Osteoblast (primary cell): ENCODE data around the gene TGM1. TPM values are rescaled to one million over a fixed set of nuclear protein-coding genes. Genes with fewer than 3 reads are reported as not detected.

Experiments used
- DNase-seq: peaks from one replicate; pipeline ENCODE4 v3.0.0; 2011; ENCODE audit warnings: low spot score, mixed read lengths; ENCODE audit not compliant: insufficient read length; ENCODE audit errors: missing footprints
- H2AFZ ChIP-seq: 2 replicates; pipeline ENCODE4 v1.6.0; 2011; ENCODE audit warnings: mild to moderate bottlenecking, low read length
- H3K27ac ChIP-seq: 2 replicates; pipeline ENCODE4 v1.5.1; 2011; ENCODE audit warnings: mild to moderate bottlenecking, low read depth, low read length, moderate library complexity
- H3K27me3 ChIP-seq: 2 replicates; pipeline ENCODE4 v1.6.0; 2012; ENCODE audit warnings: mild to moderate bottlenecking, control low read depth, inconsistent platforms, low read length, moderate library complexity; ENCODE audit not compliant: insufficient read depth
- H3K36me3 ChIP-seq: 2 replicates; pipeline ENCODE4 v1.5.1; 2011; ENCODE audit warnings: mild to moderate bottlenecking, low read length, control low read depth, moderate library complexity; ENCODE audit not compliant: insufficient read depth
- H3K4me1 ChIP-seq: 2 replicates; pipeline ENCODE4 v1.5.1; 2011; ENCODE audit warnings: mild to moderate bottlenecking, low read length, control low read depth, moderate library complexity; ENCODE audit not compliant: insufficient read depth
- H3K4me2 ChIP-seq: 2 replicates; pipeline ENCODE4 v1.6.0; 2011; ENCODE audit warnings: mild to moderate bottlenecking, low read length; ENCODE audit not compliant: insufficient read depth
- H3K4me3 ChIP-seq: fragments of 200-600 bp; sonication (generic); 3 replicates; pipeline ENCODE4 v1.5.1; 2012; ENCODE audit warnings: mild to moderate bottlenecking, low read length, inconsistent platforms; ENCODE audit not compliant: insufficient read depth
- H3K79me2 ChIP-seq: 2 replicates; pipeline ENCODE4 v1.6.0; 2012; ENCODE audit warnings: mild to moderate bottlenecking, low read length, control low read depth, inconsistent platforms; ENCODE audit not compliant: insufficient read depth
- H3K9me3 ChIP-seq: 2 replicates; pipeline ENCODE4 v1.5.1; 2011; ENCODE audit warnings: low read depth, low read length, control low read depth
- H4K20me1 ChIP-seq: 2 replicates; pipeline ENCODE4 v1.6.0; 2012; ENCODE audit warnings: mild to moderate bottlenecking, low read length, control low read depth; ENCODE audit not compliant: insufficient read depth
- CTCF ChIP-seq: IDR thresholded peaks from 2 replicates; pipeline ENCODE4 v1.5.1; 2011; ENCODE audit warnings: mild to moderate bottlenecking, low read depth, low read length, moderate library complexity; ENCODE audit errors: extremely low read depth
- total RNA-seq: library from RNA; depleted of rRNA; stranded (reverse); fragments of >200 nt; gene quantifications from 2 replicates; pipeline ENCODE4 v1.2.3, GENCODE V29; 2012

TGM1 gene
- total RNA-seq, 1 donor, result 0.36 TPM

- Histone ChIP-seq H3K27me3 (no peaks in the 10 kb centered on the region), H3K4me2 (no peak overlapping the region), H3K79me2 (no peaks in the 10 kb centered on the region), H3K4me1 (peaks cover 8% of the 10 kb centered on the region), H3K36me3 (no peaks in the 10 kb centered on the region), H2AFZ (no peak overlapping the region), H3K4me3 (no peak overlapping the region), H3K9me3 (no peaks in the 10 kb centered on the region), H4K20me1 (no peaks in the 10 kb centered on the region), H3K27ac (no peak overlapping the region)
- TF ChIP-seq CTCF, result no peak
- no peak for DNase-seq
Measured at GRCh38 chr14:24255438-24255837, 7.5 kb downstream of the TGM1 start.

DNA sequence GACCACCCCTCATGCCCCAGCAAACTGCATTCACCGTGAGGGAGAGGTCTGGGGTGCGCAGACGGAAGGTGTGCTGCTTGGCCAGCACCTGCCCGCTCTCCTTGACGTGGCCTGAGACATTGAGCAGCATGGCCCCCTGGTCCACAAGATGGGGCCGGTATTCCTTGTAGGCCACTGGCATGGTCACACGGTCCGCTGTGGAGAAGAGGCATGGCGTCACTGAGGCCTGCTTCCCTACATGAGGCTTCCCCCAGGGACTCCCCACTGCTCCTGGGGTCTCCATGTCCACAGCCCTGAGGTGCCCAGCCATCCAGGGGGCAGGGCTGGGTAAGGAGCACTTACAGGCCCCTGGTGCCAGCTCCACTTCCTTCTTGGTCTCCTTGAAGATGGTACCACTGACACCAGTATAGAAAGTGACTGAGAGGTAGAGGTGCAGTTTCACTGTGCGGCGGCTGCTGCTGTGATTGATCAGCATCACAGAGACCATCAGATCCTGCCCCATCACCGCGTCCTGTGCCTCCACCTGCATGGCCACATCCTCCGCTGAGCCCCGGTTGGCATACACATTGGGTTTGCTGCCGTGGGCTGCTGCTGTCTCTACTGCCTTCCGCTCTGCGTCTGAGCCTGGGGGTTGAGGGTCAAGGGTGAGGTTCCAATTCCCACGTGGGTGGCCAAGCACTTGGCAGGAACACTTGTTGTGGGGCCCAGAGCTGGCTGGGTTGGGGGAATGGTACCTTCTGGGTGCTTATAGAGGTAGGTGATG lies 8.2 kb downstream of the TGM1 start:
- no peaks in the 10 kb centered on the region for H3K36me3 ChIP-seq
- no peak overlapping the region for H3K4me3 ChIP-seq
- H3K4me1 ChIP-seq, result peaks cover 8% of the 10 kb centered on the region
- H3K27ac ChIP-seq, result no peak overlapping the region
- H3K79me2 ChIP-seq, result no peaks in the 10 kb centered on the region
- no peaks in the 10 kb centered on the region for H3K9me3 ChIP-seq
- TF ChIP-seq CTCF, result no peak
- no peak overlapping the region for H2AFZ ChIP-seq
- peak; percentile 75 for DNase-seq
- H4K20me1 ChIP-seq, result no peaks in the 10 kb centered on the region
- H3K27me3 ChIP-seq, result no peaks in the 10 kb centered on the region
- H3K4me2 ChIP-seq, result no peak overlapping the region

DNA sequence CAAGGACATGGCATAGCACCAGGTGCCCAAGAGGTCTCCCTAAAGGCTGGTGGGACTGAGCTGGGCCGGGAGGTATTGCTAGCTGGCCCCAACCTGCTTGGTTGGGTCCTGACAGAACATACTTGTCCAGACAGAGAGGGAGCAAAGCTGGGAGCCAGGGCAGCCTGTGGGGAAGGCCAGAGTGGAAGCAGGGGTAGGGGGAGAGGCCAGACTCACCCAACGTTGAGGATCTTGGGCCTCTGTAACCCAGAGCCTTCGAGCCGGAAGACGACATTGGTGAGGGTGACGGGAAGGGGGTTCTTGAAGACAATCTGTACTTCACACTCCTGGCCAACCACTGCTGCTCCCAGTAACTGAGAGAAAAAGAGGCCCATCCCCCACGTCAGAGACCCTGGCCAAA lies 9.0 kb downstream of the TGM1 start:
- H2AFZ ChIP-seq, result no peak overlapping the region
- no peak overlapping the region for H3K4me2 ChIP-seq
- no peaks in the 10 kb centered on the region for H4K20me1 ChIP-seq
- no peak overlapping the region for H3K27ac ChIP-seq
- H3K9me3 ChIP-seq, result no peaks in the 10 kb centered on the region
- no peaks in the 10 kb centered on the region for H3K27me3 ChIP-seq
- H3K4me3 ChIP-seq, result no peak overlapping the region
- no peaks in the 10 kb centered on the region for H3K36me3 ChIP-seq
- H3K79me2 ChIP-seq, result no peaks in the 10 kb centered on the region
- DNase-seq, result no peak
- H3K4me1 ChIP-seq, result peaks cover 8% of the 10 kb centered on the region
- no peak for TF ChIP-seq CTCF

- peak; percentile 57 for DNase-seq
- Histone ChIP-seq H2AFZ (no peak overlapping the region), H3K79me2 (no peaks in the 10 kb centered on the region), H3K27ac (no peak overlapping the region), H3K9me3 (no peaks in the 10 kb centered on the region), H3K4me3 (no peak overlapping the region), H3K4me1 (peaks cover 8% of the 10 kb centered on the region), H3K36me3 (no peaks in the 10 kb centered on the region), H3K27me3 (no peaks in the 10 kb centered on the region), H4K20me1 (no peaks in the 10 kb centered on the region), H3K4me2 (no peak overlapping the region)
- TF ChIP-seq CTCF, result no peak
Measured at GRCh38 chr14:24252289-24253124, 10.5 kb downstream of the TGM1 start.
